ENCODE data around the gene RBM47.

DNA sequence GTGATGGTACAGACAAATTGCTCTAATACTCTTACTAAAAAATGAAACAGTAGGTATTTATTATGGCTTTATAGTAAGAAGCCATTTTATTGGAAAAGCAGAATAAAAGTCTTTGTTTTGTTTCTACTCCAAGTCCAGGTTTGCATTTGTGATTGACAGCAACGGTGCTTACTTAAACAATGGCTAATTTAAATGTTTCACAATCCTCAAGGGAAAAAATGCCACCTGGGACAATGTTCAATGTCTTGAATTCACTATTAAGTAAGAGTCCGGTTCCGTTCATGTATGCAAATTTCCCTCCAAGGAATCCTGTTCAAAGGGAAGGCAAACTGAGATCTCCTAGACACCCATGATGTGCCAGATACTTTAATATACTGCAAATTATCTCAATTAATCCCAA, 123.6 kb downstream of the RBM47 start:
- TF ChIP-seq, protein P1, sequence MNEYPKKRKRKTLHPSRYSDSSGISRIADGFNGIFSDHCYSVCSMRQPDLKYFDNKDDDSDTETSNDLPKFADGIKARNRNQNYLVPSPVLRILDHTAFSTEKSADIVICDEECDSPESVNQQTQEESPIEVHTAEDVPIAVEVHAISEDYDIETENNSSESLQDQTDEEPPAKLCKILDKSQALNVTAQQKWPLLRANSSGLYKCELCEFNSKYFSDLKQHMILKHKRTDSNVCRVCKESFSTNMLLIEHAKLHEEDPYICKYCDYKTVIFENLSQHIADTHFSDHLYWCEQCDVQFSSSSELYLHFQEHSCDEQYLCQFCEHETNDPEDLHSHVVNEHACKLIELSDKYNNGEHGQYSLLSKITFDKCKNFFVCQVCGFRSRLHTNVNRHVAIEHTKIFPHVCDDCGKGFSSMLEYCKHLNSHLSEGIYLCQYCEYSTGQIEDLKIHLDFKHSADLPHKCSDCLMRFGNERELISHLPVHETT (tag by site-specific recombination; IDR thresholded peaks at IDR 0.05), result no peak
- TF ChIP-seq ZNF629 (tag by site-specific recombination; IDR thresholded peaks at IDR 0.05), result no peak
- TF ChIP-seq ZNF76 (tag by site-specific recombination; IDR thresholded peaks at IDR 0.05; ENCODE audit: borderline replicate concordance, low read depth), result no peak
- TF ChIP-seq, protein P2, sequence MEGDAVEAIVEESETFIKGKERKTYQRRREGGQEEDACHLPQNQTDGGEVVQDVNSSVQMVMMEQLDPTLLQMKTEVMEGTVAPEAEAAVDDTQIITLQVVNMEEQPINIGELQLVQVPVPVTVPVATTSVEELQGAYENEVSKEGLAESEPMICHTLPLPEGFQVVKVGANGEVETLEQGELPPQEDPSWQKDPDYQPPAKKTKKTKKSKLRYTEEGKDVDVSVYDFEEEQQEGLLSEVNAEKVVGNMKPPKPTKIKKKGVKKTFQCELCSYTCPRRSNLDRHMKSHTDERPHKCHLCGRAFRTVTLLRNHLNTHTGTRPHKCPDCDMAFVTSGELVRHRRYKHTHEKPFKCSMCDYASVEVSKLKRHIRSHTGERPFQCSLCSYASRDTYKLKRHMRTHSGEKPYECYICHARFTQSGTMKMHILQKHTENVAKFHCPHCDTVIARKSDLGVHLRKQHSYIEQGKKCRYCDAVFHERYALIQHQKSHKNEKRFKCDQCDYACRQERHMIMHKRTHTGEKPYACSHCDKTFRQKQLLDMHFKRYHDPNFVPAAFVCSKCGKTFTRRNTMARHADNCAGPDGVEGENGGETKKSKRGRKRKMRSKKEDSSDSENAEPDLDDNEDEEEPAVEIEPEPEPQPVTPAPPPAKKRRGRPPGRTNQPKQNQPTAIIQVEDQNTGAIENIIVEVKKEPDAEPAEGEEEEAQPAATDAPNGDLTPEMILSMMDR (tag by site-specific recombination; IDR thresholded peaks at IDR 0.05), result no peak
- TF ChIP-seq, protein P3, sequence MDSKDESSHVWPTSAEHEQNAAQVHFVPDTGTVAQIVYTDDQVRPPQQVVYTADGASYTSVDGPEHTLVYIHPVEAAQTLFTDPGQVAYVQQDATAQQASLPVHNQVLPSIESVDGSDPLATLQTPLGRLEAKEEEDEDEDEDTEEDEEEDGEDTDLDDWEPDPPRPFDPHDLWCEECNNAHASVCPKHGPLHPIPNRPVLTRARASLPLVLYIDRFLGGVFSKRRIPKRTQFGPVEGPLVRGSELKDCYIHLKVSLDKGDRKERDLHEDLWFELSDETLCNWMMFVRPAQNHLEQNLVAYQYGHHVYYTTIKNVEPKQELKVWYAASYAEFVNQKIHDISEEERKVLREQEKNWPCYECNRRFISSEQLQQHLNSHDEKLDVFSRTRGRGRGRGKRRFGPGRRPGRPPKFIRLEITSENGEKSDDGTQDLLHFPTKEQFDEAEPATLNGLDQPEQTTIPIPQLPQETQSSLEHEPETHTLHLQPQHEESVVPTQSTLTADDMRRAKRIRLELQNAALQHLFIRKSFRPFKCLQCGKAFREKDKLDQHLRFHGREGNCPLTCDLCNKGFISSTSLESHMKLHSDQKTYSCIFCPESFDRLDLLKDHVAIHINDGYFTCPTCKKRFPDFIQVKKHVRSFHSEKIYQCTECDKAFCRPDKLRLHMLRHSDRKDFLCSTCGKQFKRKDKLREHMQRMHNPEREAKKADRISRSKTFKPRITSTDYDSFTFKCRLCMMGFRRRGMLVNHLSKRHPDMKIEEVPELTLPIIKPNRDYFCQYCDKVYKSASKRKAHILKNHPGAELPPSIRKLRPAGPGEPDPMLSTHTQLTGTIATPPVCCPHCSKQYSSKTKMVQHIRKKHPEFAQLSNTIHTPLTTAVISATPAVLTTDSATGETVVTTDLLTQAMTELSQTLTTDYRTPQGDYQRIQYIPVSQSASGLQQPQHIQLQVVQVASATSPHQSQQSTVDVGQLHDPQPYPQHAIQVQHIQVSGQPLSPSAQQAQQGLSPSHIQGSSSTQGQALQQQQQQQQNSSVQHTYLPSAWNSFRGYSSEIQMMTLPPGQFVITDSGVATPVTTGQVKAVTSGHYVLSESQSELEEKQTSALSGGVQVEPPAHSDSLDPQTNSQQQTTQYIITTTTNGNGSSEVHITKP (tag by site-specific recombination; IDR thresholded peaks at IDR 0.05), result no peak
- no peak for TF ChIP-seq ZFP41 (tag by site-specific recombination; IDR thresholded peaks at IDR 0.05; ENCODE audit: borderline replicate concordance)
- TF ChIP-seq ZNF747 (tag by site-specific recombination; IDR thresholded peaks at IDR 0.05), result no peak
- TF ChIP-seq, protein P4, sequence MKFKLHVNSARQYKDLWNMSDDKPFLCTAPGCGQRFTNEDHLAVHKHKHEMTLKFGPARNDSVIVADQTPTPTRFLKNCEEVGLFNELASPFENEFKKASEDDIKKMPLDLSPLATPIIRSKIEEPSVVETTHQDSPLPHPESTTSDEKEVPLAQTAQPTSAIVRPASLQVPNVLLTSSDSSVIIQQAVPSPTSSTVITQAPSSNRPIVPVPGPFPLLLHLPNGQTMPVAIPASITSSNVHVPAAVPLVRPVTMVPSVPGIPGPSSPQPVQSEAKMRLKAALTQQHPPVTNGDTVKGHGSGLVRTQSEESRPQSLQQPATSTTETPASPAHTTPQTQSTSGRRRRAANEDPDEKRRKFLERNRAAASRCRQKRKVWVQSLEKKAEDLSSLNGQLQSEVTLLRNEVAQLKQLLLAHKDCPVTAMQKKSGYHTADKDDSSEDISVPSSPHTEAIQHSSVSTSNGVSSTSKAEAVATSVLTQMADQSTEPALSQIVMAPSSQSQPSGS (tag by site-specific recombination; IDR thresholded peaks at IDR 0.05; ENCODE audit: low read depth), result no peak
- TF ChIP-seq, protein P5, sequence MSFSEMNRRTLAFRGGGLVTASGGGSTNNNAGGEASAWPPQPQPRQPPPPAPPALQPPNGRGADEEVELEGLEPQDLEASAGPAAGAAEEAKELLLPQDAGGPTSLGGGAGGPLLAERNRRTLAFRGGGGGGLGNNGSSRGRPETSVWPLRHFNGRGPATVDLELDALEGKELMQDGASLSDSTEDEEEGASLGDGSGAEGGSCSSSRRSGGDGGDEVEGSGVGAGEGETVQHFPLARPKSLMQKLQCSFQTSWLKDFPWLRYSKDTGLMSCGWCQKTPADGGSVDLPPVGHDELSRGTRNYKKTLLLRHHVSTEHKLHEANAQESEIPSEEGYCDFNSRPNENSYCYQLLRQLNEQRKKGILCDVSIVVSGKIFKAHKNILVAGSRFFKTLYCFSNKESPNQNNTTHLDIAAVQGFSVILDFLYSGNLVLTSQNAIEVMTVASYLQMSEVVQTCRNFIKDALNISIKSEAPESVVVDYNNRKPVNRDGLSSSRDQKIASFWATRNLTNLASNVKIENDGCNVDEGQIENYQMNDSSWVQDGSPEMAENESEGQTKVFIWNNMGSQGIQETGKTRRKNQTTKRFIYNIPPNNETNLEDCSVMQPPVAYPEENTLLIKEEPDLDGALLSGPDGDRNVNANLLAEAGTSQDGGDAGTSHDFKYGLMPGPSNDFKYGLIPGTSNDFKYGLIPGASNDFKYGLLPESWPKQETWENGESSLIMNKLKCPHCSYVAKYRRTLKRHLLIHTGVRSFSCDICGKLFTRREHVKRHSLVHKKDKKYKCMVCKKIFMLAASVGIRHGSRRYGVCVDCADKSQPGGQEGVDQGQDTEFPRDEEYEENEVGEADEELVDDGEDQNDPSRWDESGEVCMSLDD (tag by site-specific recombination; IDR thresholded peaks at IDR 0.05), result no peak
- no peak for TF ChIP-seq ZNF324 (tag by site-specific recombination; IDR thresholded peaks at IDR 0.05)
- TF ChIP-seq, protein P6, sequence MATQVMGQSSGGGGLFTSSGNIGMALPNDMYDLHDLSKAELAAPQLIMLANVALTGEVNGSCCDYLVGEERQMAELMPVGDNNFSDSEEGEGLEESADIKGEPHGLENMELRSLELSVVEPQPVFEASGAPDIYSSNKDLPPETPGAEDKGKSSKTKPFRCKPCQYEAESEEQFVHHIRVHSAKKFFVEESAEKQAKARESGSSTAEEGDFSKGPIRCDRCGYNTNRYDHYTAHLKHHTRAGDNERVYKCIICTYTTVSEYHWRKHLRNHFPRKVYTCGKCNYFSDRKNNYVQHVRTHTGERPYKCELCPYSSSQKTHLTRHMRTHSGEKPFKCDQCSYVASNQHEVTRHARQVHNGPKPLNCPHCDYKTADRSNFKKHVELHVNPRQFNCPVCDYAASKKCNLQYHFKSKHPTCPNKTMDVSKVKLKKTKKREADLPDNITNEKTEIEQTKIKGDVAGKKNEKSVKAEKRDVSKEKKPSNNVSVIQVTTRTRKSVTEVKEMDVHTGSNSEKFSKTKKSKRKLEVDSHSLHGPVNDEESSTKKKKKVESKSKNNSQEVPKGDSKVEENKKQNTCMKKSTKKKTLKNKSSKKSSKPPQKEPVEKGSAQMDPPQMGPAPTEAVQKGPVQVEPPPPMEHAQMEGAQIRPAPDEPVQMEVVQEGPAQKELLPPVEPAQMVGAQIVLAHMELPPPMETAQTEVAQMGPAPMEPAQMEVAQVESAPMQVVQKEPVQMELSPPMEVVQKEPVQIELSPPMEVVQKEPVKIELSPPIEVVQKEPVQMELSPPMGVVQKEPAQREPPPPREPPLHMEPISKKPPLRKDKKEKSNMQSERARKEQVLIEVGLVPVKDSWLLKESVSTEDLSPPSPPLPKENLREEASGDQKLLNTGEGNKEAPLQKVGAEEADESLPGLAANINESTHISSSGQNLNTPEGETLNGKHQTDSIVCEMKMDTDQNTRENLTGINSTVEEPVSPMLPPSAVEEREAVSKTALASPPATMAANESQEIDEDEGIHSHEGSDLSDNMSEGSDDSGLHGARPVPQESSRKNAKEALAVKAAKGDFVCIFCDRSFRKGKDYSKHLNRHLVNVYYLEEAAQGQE (tag by site-specific recombination; IDR thresholded peaks at IDR 0.05), result no peak
- no peak for TF ChIP-seq ZNF423 (tag by site-specific recombination; IDR thresholded peaks at IDR 0.05)
